COLO668 (cell line): ENCODE results near the gene SLC46A3.
"Not testable (repeated sequence)": the region's sequence is repeated elsewhere in the genome, so short reads cannot be mapped to it uniquely, and the experiment has no call there.

Experiments used
- DNase-seq: peaks from one replicate; lab custom pipeline; 2025; ENCODE audit not compliant: unreplicated experiment; lab: John Stamatoyannopoulos, UW

Gene SLC46A3

GRCh38 chr13:28684257-28684656, 34.5 kb downstream of the SLC46A3 start:
- no peak for DNase-seq

DNA sequence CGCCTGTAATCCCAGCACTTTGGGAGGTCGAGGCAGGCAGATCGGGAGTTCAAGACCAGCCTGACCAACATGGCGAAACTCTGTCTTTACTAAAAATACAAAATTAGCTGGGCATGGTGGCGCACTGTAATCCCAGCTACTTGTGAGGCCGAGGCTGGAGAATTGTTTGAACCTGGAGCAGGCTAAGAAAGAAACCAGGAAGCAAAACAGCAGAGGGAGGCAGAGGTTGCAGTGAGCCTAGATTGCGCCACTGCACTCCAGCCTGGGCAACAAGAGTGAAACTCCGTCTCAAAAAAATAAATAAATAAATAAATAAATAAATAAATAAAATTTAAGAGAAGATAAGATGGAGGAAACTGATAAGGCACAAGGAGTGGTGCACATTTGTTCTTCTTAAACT, 35.6 kb downstream of the SLC46A3 start:
- DNase-seq, result not testable (repeated sequence)

DNA sequence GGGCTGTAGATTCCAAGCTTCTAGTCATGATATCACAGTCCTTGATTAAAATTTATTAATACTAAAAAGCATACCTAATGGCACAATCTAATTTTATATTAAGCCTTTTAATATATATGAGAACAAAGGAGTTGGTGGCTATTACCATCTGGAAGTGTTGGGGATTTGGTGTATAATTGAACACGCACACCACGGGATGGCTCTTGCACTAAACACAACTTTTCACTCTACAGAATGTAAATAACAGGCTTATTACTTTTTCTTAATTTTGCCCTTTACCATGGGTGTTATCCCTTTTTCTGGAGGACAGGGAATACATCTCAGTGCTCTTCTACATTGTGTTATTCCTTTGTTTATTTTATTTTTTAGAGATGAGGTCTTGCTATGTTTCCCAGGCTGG, 38.2 kb downstream of the SLC46A3 start:
- no peak for DNase-seq

DNA sequence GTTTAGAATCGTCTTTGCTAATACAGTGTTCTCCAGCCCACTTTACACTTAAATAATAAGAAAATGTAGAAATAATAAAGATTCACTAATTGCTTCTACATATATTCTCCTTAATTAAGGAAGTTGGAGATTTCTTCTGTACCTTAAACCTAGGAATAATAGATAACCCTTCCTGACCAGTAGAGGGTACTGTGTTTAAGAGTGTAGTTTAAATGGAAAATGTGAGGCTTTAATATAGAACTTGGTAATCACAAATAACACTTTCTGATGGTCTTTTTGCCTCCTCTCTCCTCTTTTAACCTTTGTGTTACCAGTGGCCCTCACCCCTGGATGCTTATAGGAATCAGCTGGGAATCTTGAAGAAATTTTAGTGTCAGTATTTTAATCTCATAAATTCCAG, 39.1 kb downstream of the SLC46A3 start:
- DNase-seq, result no peak

DNA sequence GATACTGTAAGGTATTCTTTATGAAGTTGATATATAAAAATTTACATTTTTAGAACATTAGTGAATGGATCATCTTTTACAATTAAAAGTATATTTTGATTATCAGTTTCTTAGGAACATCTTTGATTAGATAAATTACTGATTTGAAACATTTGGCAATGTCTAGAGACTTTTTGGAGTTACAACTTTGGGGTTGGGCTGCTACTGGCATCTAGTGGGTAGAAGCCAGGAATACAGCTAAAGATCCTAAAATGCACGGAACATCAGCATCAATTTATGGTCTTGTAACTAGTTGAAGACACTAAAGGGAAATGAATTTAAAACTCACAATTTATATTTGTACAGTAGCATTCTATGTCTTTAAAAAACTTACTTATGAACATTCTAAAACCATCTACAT, 40.0 kb downstream of the SLC46A3 start:
- no peak for DNase-seq

DNA sequence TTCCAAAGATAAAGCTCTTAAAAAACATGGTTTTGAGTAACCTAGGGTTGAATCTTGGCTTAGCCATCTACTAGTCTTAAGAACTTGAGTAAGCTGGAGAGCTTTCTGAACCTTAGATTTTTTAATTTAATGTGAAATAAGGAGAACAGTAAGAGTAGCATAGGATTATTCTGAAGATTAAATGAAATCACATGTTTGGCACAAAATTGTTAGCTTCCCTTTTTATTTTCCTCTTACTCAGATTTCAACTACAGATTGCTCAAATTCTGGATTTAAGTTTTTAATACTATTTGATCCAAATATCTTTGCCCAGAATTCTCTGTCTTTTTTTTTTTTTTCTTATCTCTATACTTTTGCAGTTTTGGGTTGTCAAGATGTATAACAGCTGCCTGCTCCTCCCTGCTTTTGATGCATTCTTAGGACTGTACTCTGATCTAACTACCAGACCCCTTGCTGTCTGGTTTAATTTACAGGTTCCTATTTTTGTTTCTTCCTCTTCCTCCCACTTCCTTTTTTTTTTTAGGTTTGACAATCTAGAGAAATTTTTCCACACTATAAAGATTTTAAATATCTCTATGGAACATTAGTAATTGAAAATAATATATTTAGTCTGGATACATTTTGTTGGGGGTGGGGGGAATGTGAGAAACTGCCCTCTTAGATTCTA, 47.5 kb downstream of the SLC46A3 start:
- no peak for DNase-seq

DNA sequence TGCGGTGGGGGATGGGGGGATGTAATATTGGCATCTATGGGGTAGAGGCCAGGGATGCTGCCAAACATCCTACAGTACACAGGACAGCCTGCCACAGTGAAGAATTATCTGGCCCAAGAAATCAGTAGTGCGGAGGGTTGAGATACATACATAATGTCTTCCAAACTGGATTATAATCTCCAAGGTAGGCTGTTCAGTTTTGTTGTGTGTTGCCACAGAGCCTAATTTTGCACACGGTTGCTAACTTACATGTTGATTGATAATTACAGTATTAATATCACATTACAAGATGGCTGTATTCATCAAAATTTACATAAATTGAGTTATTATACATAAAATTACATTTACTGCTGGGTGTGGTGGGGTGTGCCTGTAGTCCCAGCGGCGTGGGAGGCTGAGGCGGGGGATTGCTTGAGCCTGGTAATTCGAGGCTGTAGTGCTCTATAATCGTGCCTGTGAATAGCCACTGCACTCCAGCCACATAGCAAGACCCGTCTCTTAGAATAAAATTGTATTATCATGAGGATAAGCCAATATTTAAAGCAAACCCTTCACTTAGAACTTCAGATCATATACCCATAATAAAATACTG, 51.8 kb downstream of the SLC46A3 start:
- no peak for DNase-seq

DNA sequence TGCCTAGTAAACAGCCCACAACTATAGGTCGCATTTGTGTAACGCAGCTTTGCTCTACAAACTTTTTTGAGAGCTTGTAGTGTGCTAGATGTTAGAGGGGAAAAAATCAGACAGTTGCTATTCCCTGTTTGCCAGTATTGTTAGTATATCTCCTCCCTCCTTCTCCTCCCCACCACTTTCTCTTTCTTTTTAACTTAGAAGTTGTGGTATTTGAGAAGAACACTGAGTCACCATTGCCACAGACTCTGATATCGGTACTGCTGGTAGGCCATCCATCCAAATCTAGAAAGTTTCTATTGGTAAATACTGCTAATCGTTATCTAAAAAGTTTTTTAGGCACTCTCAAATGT, 59.2 kb downstream of the SLC46A3 start:
- no peak for DNase-seq

DNA sequence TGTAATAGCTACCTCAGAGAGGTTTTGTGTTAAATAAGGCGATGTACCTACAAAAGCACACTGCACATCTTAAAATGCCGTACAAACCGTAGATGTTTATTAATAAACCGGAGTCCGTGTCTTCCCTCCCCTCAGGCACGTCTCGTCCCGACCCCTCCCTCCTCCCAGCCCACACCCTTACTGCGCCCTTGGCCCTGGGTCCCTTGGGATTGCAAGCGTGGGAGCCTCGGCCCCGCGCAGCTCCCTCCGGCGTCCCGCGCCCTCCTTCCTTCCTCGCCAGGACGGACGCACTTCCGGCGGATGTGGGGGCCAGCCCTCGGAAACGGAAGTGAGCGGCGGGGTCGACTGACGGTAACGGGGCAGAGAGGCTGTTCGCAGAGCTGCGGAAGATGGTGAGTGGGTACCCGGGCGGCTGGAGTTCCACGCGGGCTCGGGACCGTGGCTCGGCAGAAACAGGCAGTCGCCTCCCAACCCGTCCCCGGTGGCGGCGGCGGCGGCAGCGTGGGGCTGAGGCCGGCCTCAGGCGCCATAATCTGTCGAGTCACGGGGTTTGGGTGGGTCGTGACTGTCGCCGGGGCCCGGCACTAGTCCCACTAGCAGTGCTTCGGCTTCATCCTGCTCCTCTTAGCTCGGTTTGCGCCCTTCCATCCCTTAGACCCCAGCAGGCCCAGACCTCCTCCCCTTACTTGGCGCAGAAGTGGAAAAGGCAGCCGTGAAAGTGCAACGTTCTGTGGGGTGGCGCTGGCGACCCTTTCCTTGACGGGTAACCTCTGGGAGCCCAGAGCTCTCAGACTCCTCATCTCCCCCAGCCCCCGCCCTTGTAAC, 59.8 kb downstream of the SLC46A3 start, which contains the start of gene POMP:
POMP (plus strand) TSS at position 335 of the 825 bp plus-strand sequence; CDS start at position 390, 55 bp downstream.
- peak; percentile 99 for DNase-seq

DNA sequence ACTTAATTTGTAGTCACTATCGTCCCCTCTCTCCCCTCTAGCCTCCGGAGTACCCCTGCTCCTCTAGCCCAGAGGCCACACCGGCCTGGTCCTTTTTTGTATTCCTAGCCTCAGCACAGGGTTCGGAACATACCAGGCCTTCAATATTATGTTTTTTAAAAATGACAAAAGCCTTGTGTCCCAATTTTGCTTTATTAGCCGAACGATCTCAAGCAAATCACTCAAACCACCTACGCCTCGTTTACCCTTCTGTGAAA, 60.3 kb downstream of the SLC46A3 start:
- peak; percentile 34 for DNase-seq

DNA sequence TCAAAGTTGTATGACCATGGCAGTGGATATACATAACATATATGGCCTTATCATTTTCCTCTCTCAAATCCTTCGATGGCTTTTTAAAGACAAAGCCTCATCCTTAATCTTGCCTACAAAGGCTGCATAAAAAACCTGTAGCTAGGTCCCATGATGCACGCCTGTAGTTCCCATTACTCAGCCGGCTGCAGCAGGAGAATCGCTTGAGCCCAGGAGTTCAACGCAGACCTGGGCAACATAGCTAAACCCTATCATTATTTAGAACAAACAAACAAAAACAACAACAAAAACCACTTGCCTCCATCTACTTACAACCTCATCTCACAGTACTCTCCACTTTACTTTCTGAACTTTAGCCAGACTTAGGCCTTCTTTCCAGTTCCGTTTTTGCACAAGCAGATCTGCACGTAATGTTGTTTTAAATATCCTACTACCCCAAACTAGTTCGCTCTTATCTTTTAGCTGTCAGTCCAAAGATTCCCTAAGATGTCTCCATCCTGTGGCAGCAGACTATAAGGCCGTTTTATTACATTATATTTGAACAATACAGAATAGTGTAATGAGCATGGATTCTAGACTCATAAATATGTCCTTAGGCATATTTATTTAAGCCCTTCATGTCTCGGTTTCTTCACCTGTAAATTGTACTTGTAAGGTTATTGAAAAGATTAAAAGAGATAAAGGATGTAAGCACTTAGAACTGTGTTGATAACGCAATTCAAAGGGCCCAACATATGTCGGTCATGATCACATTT, 60.8 kb downstream of the SLC46A3 start:
- DNase-seq, result no peak

DNA sequence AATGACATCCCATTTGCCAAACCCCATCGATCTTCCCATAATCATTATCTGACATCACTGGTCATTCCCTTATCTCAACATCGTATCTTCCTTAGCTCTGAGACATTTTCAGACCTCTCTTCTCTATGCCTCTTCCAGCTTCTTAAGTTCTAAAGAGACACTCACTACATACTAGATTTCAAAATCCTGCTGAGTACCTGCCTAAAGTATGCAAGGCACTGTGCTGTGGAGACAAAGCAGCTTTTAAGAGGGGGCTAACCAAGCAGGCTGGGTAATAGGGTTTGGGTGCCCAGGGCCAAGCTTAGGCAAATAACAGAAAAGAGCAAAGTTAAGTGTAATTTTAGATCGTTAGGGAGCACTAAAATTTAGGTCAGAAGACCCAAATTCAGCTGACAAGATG, 63.2 kb downstream of the SLC46A3 start:
- no peak for DNase-seq

DNA sequence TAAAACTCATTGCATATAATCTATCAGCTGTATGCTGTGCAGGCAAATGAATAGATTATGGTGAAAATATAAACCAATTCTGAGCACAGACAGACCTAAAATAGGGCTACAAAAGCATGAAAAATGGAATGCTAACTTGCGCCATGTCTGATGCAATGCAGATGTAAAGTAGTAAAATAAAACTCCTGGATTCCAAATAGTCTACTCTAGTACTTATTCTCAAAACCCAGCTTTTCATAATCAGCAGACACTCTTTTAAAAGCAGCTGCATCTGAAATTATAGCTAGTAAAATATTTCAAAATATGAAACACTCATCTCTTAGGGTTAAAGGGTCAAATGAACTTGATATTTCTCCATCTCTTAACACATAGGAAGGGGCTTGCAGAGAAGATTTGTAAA, 64.5 kb downstream of the SLC46A3 start:
- no peak for DNase-seq

- DNase-seq, result no peak
Observed at GRCh38 chr13:28653111-28653510, 65.7 kb downstream of the SLC46A3 start.

DNA sequence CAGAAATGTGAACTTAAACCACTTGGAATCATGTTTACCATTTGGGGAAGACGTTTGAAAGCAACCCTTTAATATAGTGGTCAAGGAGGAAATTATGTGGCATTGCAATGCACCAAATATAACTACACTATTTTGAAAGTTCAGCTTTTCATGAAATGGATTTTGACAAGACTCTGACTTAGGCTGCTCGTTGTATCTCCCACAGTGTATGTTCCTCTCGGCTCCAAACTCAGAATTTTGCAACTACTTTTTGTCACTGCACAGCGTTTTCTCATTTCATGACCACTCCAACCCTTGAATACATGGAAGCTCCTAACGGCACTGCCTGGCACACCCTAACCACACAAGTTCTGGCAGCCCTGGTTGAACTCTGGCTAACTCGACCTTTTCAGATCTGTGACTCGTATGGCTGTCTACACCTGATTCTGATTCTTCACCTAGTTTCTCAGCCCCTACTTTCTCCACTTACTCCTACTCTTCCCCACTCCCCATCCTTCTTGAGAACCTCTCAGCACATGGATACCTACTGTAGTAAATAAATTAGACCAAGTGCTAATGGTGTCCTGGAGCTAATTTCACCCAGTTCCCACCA, 66.9 kb downstream of the SLC46A3 start:
- DNase-seq, result no peak

DNA sequence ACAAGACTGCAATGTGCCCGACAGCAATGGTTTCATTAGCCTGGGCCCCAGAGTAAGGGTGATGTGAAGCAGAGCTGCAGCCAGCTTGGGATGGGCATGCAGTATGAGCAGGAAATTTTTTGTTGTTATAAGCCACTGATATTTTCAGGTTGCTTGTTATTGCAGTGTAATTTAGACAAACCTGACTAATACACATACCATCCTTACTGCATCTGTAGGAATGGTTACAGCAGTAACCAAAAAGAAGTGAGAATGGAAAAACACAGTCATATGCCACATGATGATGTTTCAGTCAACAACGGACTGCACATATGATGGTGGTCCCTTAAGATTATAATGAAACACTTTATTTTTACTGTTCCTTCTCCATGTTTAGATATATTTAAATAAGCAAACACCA, 68.5 kb downstream of the SLC46A3 start:
- no peak for DNase-seq
